Daoy (cell line): ENCODE results near the gene MGAT5B. TPM values are rescaled to one million over a fixed set of nuclear protein-coding genes. Genes with fewer than 3 reads are reported as not detected.
A peak's percentile ranks its signal among the peaks of the same experiment; 100 is the strongest.
"Not testable (repeated sequence)": the region's sequence is repeated elsewhere in the genome, so short reads cannot be mapped to it uniquely, and the experiment has no call there.

Source experiments
- DNase-seq: peaks from one replicate; pipeline ENCODE4 v3.0.0-alpha.2; 2015; ENCODE audit warnings: low read depth
- total RNA-seq: library from RNA; depleted of rRNA; stranded (reverse); fragments of >200 nt; shearing (Covaris generic); gene quantifications from 2 replicates; pipeline ENCODE4 v1.2.3, GENCODE V29; 2014

MGAT5B gene
- total RNA-seq, 1 experiment from 2014 or later = 4.1 TPM

- DNase-seq = no peak
These were observed 19.5 kb upstream of the MGAT5B start for GRCh38 chr17:76848670-76849069.

- DNase-seq = not testable (repeated sequence)
These were observed 19.0 kb upstream of the MGAT5B start for GRCh38 chr17:76849160-76849559.

- no peak for DNase-seq
These were observed 15.4 kb upstream of the MGAT5B start for GRCh38 chr17:76852843-76853242.

GRCh38 chr17:76855105-76855504 is 13.1 kb upstream of the MGAT5B start:
- DNase-seq = no peak

GRCh38 chr17:76862079-76862478 is 6.1 kb upstream of the MGAT5B start:
- no peak for DNase-seq

- DNase-seq = no peak
These were observed 5.7 kb upstream of the MGAT5B start for GRCh38 chr17:76862494-76862893.

GRCh38 chr17:76864024-76864423 is 4.2 kb upstream of the MGAT5B start:
- no peak for DNase-seq

- DNase-seq = no peak
These were observed 3.0 kb upstream of the MGAT5B start for GRCh38 chr17:76865174-76865573.

- DNase-seq = no peak
These were observed 2.0 kb upstream of the MGAT5B start for GRCh38 chr17:76866203-76866602.

GRCh38 chr17:76866774-76867577 is 1.2 kb upstream of the MGAT5B start:
- DNase-seq = peak; percentile 85

- DNase-seq = peak; percentile 69
These were observed 527 bp upstream of the MGAT5B start for GRCh38 chr17:76867578-76868175.

- DNase-seq = peak; percentile 49
These were observed 678 bp downstream of the MGAT5B start for GRCh38 chr17:76868669-76869495.

GRCh38 chr17:76869496-76870376 is 1.5 kb downstream of the MGAT5B start:
- no peak for DNase-seq

- DNase-seq = no peak
These were observed 2.1 kb downstream of the MGAT5B start for GRCh38 chr17:76870377-76870714.

GRCh38 chr17:76871668-76872067 is 3.5 kb downstream of the MGAT5B start:
- no peak for DNase-seq

- peak; percentile 98 for DNase-seq
These were observed 4.1 kb downstream of the MGAT5B start for GRCh38 chr17:76872221-76872873.

- DNase-seq = no peak
These were observed 4.6 kb downstream of the MGAT5B start for GRCh38 chr17:76872874-76873221.

GRCh38 chr17:76873856-76874255 is 5.7 kb downstream of the MGAT5B start:
- DNase-seq = no peak

- DNase-seq = no peak
These were observed 9.2 kb downstream of the MGAT5B start for GRCh38 chr17:76877437-76877836.

- DNase-seq = no peak
These were observed 10.4 kb downstream of the MGAT5B start for GRCh38 chr17:76878568-76878967.

GRCh38 chr17:76879254-76879653 is 11.1 kb downstream of the MGAT5B start:
- DNase-seq = no peak
